Natural killer cell (primary cell): Measurements from ENCODE around the gene HPSE2. TPM values are rescaled to one million over a fixed set of nuclear protein-coding genes. Genes with fewer than 3 reads are reported as not detected.
"Not testable (repeated sequence)": the region's sequence is repeated elsewhere in the genome, so short reads cannot be mapped to it uniquely, and the experiment has no call there.

ENCODE experiments used
- ATAC-seq, 3 donors: fragments of 150-1000 bp in 2 of 3; fragments of 200-7000 bp in 1 of 3; cut with Tn5 transposase; 1 replicate in 1 of 3; 2 replicates in 2 of 3; pipeline ENCODE4 v1.10.0; 2021; ENCODE audit warnings: mild to moderate bottlenecking in 2 of 3, moderate library complexity in 2 of 3
- DNase-seq, 2 donors: peaks; one replicate each; pipeline versions ENCODE4 v3.0.0 to v3.0.0-alpha.2; 2013 to 2021; ENCODE audit warnings: mixed read lengths in 1 of 2
- H3K27ac ChIP-seq: one replicate; pipeline ENCODE4 v1.5.1; 2013; ENCODE audit warnings: mild to moderate bottlenecking, low read length
- H3K27me3 ChIP-seq: one replicate; pipeline ENCODE4 v1.6.1; 2013; ENCODE audit warnings: low read length; ENCODE audit not compliant: control insufficient read depth, insufficient read depth
- H3K36me3 ChIP-seq: one replicate; pipeline ENCODE4 v1.6.1; 2013; ENCODE audit warnings: low read length; ENCODE audit not compliant: control insufficient read depth, insufficient read depth
- H3K4me1 ChIP-seq: one replicate; pipeline ENCODE4 v1.6.1; 2013; ENCODE audit warnings: low read length; ENCODE audit not compliant: control insufficient read depth, insufficient read depth
- H3K4me3 ChIP-seq: one replicate; pipeline ENCODE4 v1.5.1; 2013; ENCODE audit warnings: low read length
- H3K9me3 ChIP-seq: one replicate; pipeline ENCODE4 v1.6.1; 2013; ENCODE audit warnings: low read length; ENCODE audit not compliant: control insufficient read depth, insufficient read depth
- H3K27ac Mint-ChIP-seq, 2 donors: one replicate each; pipeline ENCODE4 v1.8.0; 2022; ENCODE audit warnings: mild to moderate bottlenecking in 2 of 2, mixed read lengths in 2 of 2, moderate library complexity in 1 of 2
- H3K27me3 Mint-ChIP-seq, 2 donors: one replicate each; pipeline ENCODE4 v1.8.0; 2022; ENCODE audit warnings: low read depth in 2 of 2, mixed read lengths in 2 of 2
- H3K36me3 Mint-ChIP-seq: one replicate; pipeline ENCODE4 v1.8.0; 2022; ENCODE audit warnings: mixed read lengths
- H3K4me1 Mint-ChIP-seq, 2 donors: one replicate each; pipeline ENCODE4 v1.8.0; 2022; ENCODE audit warnings: mixed read lengths in 2 of 2
- H3K4me3 Mint-ChIP-seq: one replicate; pipeline ENCODE4 v1.8.0; 2022; ENCODE audit warnings: mild to moderate bottlenecking, moderate library complexity, mixed read lengths
- H3K9me3 Mint-ChIP-seq, 2 donors: one replicate each; pipeline ENCODE4 v1.8.0; 2022; ENCODE audit warnings: mixed read lengths in 2 of 2
- WGBS: methylation state at CpG from one replicate; pipeline ENCODE4 v1.1.7; 2013; ENCODE audit warnings: missing lambda C conversion rate; ENCODE audit not compliant: insufficient coverage; 5-methylcytosine and 5-hydroxymethylcytosine counted together
- intact Hi-C: fragments of 100-400 bp; cut with micrococcal nuclease; formaldehyde crosslinking; loops from one replicate; pipeline ENCODE4 v1.14.2; 2022
- total RNA-seq, 4 donors: library from RNA; stranded (reverse); fragments of 120-200 nt in 1 of 4; gene quantifications; one replicate each; pipeline versions ENCODE4 v1.2.3 to v1.2.4, GENCODE V29; 2013 to 2022
- TF ChIP-seq, protein P1 (sequence below): fragments of 200-600 bp; IDR thresholded peaks from one replicate; pipeline ENCODE4 v1.8.0; 2022; ENCODE audit warnings: antibody characterized with exemption

Gene HPSE2
- total RNA-seq, 3 donors from 2014 or later (not counting 1 experiment from before 2014, with no cell fraction given): not detected

GRCh38 chr10:98513704-98514103 is 721.9 kb downstream of the HPSE2 start:
- Mint-ChIP-seq H3K9me3 (no peaks in the 10 kb centered on the region), H3K4me1 (no peaks in the 10 kb centered on the region), H3K27ac (no peak overlapping the region), H3K36me3 (no peaks in the 10 kb centered on the region), H3K4me3 (no peak overlapping the region), H3K27me3 (peaks cover 9 to 25% of the 10 kb centered on the region in 2 donors)
- Histone ChIP-seq H3K4me3 (no peak overlapping the region), H3K27me3 (no peaks in the 10 kb centered on the region), H3K9me3 (no peaks in the 10 kb centered on the region), H3K27ac (no peak overlapping the region), H3K4me1 (no peaks in the 10 kb centered on the region), H3K36me3 (no peaks in the 10 kb centered on the region)
- DNase-seq (no peak), ATAC-seq (no peak)
- TF ChIP-seq, protein P1, sequence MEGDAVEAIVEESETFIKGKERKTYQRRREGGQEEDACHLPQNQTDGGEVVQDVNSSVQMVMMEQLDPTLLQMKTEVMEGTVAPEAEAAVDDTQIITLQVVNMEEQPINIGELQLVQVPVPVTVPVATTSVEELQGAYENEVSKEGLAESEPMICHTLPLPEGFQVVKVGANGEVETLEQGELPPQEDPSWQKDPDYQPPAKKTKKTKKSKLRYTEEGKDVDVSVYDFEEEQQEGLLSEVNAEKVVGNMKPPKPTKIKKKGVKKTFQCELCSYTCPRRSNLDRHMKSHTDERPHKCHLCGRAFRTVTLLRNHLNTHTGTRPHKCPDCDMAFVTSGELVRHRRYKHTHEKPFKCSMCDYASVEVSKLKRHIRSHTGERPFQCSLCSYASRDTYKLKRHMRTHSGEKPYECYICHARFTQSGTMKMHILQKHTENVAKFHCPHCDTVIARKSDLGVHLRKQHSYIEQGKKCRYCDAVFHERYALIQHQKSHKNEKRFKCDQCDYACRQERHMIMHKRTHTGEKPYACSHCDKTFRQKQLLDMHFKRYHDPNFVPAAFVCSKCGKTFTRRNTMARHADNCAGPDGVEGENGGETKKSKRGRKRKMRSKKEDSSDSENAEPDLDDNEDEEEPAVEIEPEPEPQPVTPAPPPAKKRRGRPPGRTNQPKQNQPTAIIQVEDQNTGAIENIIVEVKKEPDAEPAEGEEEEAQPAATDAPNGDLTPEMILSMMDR: no peak
- 21% methylated on average over 1 of the region's 1 CpG for WGBS
- intact Hi-C loops: no loop called here

- no peak overlapping the region for H3K27ac ChIP-seq
- H3K36me3 ChIP-seq: no peaks in the 10 kb centered on the region
- H3K27me3 ChIP-seq: no peaks in the 10 kb centered on the region
- DNase-seq (no peak), ATAC-seq (no peak)
- Mint-ChIP-seq H3K9me3 (no peaks in the 10 kb centered on the region), H3K4me1 (no peaks in the 10 kb centered on the region), H3K36me3 (no peaks in the 10 kb centered on the region), H3K27ac (no peak overlapping the region), H3K4me3 (no peak overlapping the region), H3K27me3 (peaks cover 15 to 24% of the 10 kb centered on the region in 2 donors)
- 100% methylated on average over 1 of the region's 1 CpG for WGBS
- H3K4me1 ChIP-seq: no peaks in the 10 kb centered on the region
- no peaks in the 10 kb centered on the region for H3K9me3 ChIP-seq
- no peak overlapping the region for H3K4me3 ChIP-seq
- intact Hi-C loops: no loop called here
- TF ChIP-seq, protein P1: no peak
Measured at GRCh38 chr10:98511876-98512275, 723.8 kb downstream of the HPSE2 start.

DNA sequence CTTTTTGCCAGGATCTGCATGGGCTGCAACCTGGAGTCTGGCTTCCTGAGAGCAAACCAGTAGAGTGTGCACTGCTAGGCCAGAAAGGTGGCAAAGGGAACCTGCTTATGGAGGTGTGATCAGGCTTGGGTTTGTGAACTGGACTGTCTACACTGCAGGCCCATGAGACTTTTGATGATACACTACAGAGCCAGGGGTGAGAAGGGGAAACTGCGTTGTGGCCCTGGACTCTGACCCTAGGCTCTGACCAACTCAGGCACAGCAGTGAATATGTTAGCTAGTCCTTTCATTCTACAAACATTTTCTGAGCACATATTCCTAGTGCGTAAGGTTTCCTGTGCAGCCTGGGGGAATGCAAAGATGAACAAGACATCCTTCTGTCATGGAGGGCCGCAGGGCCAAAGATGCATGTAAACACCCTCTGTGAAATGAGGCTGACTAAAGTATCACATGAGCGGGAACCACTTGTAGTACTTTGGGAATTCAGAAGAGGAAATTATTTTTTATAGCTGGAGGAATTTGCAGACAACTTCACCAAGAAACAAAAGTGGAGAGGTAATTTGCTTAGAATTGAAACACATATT is 725.1 kb downstream of the HPSE2 start:
- DNase-seq (no peak), ATAC-seq (peak in 1 of 3 donors; percentile 24)
- no peaks in the 10 kb centered on the region for H3K9me3 ChIP-seq
- intact Hi-C loops: no loop called here
- Mint-ChIP-seq H3K4me3 (no peak overlapping the region), H3K4me1 (no peaks in the 10 kb centered on the region), H3K27me3 (peaks cover 13 to 22% of the 10 kb centered on the region in 2 donors), H3K27ac (no peak overlapping the region), H3K36me3 (no peaks in the 10 kb centered on the region), H3K9me3 (no peaks in the 10 kb centered on the region)
- 79% methylated on average over 3 of the region's 4 CpGs for WGBS
- TF ChIP-seq, protein P1: no peak
- H3K36me3 ChIP-seq: no peaks in the 10 kb centered on the region
- H3K27ac ChIP-seq: no peak overlapping the region
- no peaks in the 10 kb centered on the region for H3K4me1 ChIP-seq
- no peaks in the 10 kb centered on the region for H3K27me3 ChIP-seq
- no peak overlapping the region for H3K4me3 ChIP-seq

DNA sequence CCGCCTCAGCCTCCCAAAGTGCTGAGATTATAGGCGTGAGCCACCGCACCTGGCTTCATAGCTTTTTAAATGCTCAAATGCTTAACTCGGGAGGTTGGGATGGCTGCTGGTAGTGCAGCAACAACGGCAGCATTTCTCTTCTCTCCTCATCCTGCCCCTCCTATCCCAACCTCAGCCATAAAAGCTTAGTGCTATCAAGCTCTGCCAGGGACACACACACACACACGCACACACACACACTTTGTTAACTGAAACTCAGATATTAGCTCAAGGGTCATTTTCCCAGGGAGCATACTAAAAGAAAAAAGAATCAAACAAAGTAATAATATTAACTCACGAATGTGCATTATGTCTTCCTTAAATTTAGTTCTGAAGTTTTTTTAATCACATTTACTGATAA is 725.9 kb downstream of the HPSE2 start:
- H3K9me3 ChIP-seq: no peaks in the 10 kb centered on the region
- Mint-ChIP-seq H3K4me1 (no peaks in the 10 kb centered on the region), H3K4me3 (no peak overlapping the region), H3K27me3 (peaks cover 13 to 22% of the 10 kb centered on the region in 2 donors), H3K36me3 (no peaks in the 10 kb centered on the region), H3K9me3 (no peaks in the 10 kb centered on the region), H3K27ac (no peak overlapping the region)
- whole genome bisulfite sequencing: 91% methylated on average over 6 of the region's 7 CpGs
- H3K27me3 ChIP-seq: no peaks in the 10 kb centered on the region
- H3K36me3 ChIP-seq: no peaks in the 10 kb centered on the region
- ATAC-seq (no peak), DNase-seq (no peak)
- no peak overlapping the region for H3K27ac ChIP-seq
- TF ChIP-seq, protein P1: no peak
- intact Hi-C loops: no loop called here
- no peaks in the 10 kb centered on the region for H3K4me1 ChIP-seq
- H3K4me3 ChIP-seq: no peak overlapping the region

- H3K4me1 Mint-ChIP-seq, H3K4me1 ChIP-seq, H3K9me3 ChIP-seq, ATAC-seq, DNase-seq, H3K27me3 ChIP-seq, intact Hi-C loops, H3K36me3 ChIP-seq, H3K4me3 Mint-ChIP-seq, H3K36me3 Mint-ChIP-seq, H3K9me3 Mint-ChIP-seq, H3K4me3 ChIP-seq, H3K27ac ChIP-seq, H3K27ac Mint-ChIP-seq: not testable (repeated sequence)
- H3K27me3 Mint-ChIP-seq: peaks cover 12 to 50% of the 10 kb centered on the region in 2 donors
- 78% methylated on average over 2 of the region's 2 CpGs for WGBS
Measured at GRCh38 chr10:98502535-98502934, 733.1 kb downstream of the HPSE2 start.
